ENCODE results near the gene MSL1.

MSL1 gene, protein sequence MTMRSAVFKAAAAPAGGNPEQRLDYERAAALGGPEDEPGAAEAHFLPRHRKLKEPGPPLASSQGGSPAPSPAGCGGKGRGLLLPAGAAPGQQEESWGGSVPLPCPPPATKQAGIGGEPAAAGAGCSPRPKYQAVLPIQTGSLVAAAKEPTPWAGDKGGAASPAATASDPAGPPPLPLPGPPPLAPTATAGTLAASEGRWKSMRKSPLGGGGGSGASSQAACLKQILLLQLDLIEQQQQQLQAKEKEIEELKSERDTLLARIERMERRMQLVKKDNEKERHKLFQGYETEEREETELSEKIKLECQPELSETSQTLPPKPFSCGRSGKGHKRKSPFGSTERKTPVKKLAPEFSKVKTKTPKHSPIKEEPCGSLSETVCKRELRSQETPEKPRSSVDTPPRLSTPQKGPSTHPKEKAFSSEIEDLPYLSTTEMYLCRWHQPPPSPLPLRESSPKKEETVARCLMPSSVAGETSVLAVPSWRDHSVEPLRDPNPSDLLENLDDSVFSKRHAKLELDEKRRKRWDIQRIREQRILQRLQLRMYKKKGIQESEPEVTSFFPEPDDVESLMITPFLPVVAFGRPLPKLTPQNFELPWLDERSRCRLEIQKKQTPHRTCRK

DNA sequence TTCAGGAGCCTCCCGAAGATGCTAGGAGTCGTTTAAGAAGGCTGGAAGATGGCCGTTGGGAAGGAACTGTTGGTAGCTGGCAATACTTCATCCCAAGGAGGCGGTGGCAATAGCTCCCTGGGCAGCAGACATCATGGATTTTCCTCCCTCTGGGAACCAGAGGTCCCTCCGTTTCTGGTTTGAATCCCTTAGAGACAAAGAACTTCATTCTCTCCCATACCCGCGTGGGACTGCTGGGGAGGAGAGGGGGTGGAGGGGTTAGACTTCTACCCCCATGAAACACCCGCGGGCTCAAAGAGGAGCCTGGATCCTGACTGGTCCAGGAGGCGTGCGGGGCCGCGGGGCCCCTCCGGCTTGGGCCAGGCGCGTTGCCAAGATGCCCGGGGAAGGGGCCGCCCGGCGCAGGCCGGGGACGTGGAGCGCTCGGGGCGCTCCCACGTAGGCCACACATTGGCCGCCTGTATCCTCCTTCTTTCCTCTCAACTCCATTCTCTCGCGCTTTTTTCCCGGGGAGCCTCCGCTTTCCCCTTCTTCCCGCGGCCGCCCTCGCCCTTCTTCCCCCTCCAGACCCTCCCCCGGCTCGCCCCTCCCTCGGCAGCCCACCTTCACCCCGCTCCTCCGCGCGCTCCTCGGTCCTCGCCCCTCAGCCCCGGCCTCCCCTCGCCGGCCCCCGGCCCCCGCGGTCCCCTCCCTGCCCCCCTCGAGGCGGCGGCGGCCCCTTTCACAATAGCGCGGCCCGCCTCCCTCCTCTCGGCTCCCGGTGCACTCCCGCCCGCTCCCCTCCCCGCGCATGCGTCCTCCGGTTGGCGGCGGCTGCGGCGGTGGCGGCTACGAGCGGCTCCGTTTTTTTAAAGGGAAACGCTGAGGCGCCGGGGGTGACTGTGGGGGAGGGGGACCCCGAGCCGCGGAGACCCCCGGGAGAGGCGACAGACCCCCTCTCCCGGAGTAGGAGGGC is at the start of gene MSL1:
Gene MSL1 (plus strand): TSS at position 791 of the 955 bp plus-strand sequence. CDS start 642 bp downstream, outside the sequence.
- H3K36me3 Mint-ChIP-seq = peaks cover 8% of the 10 kb centered on the region
- H3K27ac Mint-ChIP-seq = peak within 1 kb of the TSS; percentile 94
- no peaks in the 10 kb centered on the region for H3K9me3 Mint-ChIP-seq
- H3K4me3 Mint-ChIP-seq = peak within 1 kb of the TSS; percentile 83
- peaks cover 45% of the 10 kb centered on the region for H3K4me1 Mint-ChIP-seq
- no peaks in the 10 kb centered on the region for H3K27me3 Mint-ChIP-seq

DNA sequence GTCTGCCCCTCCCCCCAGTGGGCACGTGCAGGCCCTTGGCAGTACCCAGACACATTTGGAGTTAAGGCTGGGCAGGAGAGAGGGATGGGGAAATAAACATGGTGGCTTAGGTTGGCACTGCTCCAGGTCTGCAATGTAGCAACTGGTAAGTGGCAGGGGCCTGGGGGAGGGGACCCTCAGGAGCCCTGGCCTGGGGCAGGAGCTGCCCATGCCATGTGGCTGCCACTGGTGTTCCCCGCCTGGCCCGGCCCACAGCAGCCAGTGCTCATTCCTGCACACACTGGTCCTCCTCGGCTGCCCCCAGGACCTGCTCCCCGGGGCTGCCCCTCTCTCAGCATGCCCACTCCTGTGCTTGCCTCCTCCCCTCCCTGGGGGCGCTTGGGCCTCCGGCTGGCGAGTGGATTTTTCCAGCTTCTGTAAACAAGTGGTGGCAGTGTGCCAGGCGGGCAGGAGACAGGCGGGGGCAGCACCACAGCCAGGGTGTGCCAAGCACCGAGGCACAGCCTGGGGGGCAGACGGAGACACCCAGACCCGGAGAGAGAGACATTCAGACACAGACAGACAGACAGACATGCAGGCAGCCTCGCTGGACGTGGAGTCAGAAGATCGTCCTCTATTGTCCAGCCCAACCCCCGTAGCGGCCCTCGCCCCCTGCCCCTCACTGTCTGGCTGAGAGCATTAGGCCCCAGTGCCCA is 49.6 kb upstream of the MSL1 start:
- Mint-ChIP-seq H3K36me3 (peaks cover 2% of the 10 kb centered on the region), H3K27ac (peak overlapping the region; percentile 62), H3K4me1 (peaks cover 80% of the 10 kb centered on the region), H3K4me3 (no peak overlapping the region), H3K9me3 (no peaks in the 10 kb centered on the region), H3K27me3 (no peaks in the 10 kb centered on the region)

DNA sequence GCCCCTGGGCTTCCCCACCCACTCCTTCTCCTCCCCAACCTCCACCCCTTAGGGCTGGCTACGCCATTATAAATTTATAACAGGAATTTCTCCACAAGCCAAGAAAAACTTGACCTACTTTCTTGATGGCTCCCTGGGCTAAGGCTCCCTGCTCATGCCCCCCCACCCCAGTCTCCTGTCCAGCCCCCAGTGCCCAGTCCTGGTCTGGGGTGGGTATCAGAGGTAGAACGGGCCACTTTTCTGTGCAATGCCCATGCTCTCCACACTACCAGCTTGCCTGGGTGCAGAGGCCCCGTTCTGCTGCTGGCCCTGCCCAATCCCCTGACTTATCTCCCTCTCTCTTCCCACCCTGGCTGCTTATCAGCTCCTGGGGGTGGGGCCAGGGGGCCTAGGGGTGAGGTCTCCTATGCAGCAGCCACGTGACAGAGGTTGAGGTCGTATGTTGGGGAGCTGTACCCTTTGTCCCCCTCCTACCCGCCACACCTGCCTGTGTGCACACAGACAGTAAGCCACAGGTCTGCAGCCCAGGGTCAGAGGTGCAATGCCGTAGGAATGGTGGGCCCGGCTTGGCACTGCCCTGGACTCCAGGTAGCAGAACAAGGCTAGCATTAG is 48.9 kb upstream of the MSL1 start:
- Mint-ChIP-seq H3K27ac (no peak overlapping the region), H3K36me3 (peaks cover 3% of the 10 kb centered on the region), H3K4me1 (peaks cover 74% of the 10 kb centered on the region), H3K27me3 (no peaks in the 10 kb centered on the region), H3K9me3 (no peaks in the 10 kb centered on the region), H3K4me3 (no peak overlapping the region)

DNA sequence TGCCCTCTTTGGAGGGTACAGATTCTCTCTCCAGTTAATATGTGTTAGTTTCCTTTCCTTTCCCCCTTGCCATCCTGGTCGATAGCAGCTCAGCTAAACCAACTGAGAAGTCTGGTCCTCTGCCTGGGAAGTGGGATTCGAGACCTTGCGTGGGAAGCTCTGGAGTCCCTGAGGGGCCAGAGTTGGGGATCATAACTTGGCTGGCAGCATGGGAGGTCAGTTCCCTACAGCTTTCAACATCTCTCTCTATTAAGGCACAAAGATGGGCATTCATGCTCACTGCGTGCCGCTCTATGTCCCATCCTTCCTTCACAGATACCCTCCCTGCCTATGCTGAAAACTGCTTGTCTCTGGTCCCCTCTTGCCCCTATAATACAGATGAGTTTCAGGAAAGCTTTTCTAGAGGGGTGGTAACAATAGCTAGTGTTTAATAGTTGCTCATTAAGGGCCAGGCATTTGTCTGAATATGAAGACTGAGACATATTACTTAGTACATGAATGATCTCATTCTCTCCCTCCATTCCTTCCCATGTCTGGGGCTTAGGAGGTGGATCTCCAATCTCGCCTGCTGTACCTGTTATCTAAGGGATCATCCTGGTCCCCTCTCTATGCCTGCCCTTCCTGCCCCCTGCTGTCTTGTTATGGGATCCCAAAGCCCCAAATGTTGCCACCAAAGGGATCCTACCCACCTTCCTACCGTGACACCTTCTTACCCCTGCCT is 48.2 kb upstream of the MSL1 start:
- Mint-ChIP-seq H3K27ac (peak overlapping the region; percentile 25), H3K4me1 (peaks cover 66% of the 10 kb centered on the region)

DNA sequence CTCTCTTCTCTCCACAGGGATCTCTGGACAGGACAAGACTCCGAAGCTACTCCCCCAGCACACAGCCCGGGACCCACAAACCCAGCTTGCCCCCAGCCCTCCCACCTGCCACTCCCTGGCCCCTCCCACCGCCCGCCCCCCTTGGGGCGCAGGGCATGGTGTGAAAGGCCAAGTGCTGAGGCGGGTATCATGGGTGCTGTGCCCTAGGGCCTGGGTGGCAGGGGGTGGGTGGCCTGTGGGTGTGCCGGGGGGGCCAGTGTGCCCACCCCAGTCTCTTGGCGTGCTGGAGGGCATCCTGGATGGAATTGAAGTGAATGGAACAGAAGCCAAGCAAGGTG is 47.6 kb upstream of the MSL1 start:
- Mint-ChIP-seq H3K27me3 (no peaks in the 10 kb centered on the region), H3K27ac (no peak overlapping the region), H3K36me3 (peaks cover 3% of the 10 kb centered on the region), H3K9me3 (no peaks in the 10 kb centered on the region), H3K4me3 (no peak overlapping the region), H3K4me1 (peaks cover 61% of the 10 kb centered on the region)

More for the DNA sequence above, 48.2 kb upstream of the MSL1 start:
- Mint-ChIP-seq H3K9me3 (no peaks in the 10 kb centered on the region), H3K36me3 (peaks cover 3% of the 10 kb centered on the region), H3K4me3 (no peak overlapping the region), H3K27me3 (no peaks in the 10 kb centered on the region)

DNA sequence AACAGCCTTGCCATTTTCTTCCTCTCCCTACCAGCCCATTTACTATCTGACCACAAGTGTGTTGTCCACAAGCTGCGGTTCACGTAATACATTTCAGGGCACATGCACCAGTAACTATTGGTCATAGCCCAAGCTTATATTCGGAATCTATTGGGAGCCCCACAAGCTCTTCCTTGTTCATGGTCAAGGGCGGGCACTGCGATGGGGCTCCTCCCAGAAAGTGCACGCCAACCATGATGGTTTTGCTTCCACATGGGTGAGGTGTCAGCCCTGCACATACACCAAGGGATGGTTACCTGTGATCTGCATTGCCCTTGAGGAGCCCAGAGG is 46.9 kb upstream of the MSL1 start:
- Mint-ChIP-seq H3K9me3 (no peaks in the 10 kb centered on the region), H3K4me1 (peaks cover 54% of the 10 kb centered on the region), H3K36me3 (peaks cover 3% of the 10 kb centered on the region), H3K27ac (no peak overlapping the region), H3K4me3 (no peak overlapping the region), H3K27me3 (no peaks in the 10 kb centered on the region)

DNA sequence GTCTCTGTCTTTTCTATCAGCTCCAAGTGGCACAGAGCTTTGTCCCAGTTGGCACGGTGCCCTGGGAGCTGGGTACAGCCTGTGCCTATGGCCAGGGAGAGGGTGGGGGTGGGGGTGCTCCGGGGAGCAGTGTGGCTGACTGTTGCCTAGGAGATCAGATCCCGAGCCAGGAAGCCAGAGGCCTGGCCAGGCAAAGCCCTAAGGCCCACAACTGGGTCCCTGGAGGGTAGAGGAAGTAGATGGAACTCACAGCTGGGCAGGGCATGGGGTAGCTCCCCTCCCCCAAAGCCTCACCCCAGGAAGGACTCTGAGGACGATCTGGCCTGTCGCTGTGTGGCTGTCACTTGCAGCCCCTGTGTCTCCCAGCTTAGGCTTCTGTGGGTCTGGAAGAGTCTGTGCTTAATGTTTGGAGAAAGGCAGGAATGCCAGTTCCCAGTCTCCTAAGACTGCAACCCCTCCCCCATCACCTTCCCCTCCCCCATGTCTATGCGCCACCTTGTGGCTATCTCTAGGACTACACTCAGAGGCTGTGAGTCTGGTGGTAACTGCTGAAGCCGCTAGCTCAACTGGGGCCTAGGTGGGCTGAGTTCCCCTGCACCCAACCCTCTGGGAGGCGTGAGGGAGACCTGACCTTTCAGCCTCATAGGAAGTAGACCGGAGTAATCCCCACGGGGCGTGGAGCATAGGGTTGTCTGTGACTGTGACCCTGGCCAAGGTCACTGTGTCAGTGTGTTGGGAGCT is 46.4 kb upstream of the MSL1 start:
- Mint-ChIP-seq H3K27me3 (no peaks in the 10 kb centered on the region), H3K36me3 (peaks cover 3% of the 10 kb centered on the region), H3K9me3 (no peaks in the 10 kb centered on the region), H3K4me1 (peaks cover 48% of the 10 kb centered on the region), H3K4me3 (peak overlapping the region; percentile 70), H3K27ac (peak overlapping the region; percentile 76)

DNA sequence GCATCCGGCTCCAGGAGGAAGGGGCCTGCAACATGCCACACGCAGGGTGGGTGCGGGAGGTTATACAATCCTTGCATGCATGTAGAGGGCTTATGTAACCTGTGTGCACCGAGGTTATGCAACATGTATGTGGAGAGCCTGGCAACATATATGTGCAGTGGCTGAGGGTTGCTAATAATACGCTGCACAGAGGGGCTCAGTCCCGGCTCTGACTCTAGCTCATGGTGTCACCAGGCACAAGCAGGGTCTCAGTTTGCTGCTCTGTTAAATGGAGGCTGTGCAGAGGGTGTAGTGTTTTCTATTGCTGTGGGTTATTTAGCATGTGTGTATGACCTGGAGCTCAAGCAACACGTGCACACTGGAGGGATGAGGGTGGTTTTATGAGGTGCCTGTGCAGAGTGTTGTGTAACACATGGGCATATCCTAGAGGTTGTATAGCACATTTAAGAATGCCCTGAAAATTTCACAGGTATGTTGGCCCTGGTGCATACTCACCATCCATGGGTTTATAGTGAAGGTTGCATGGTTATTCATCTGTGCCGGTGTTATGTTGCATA is 45.8 kb upstream of the MSL1 start:
- Mint-ChIP-seq H3K4me3 (peak overlapping the region; percentile 70), H3K9me3 (no peaks in the 10 kb centered on the region), H3K4me1 (peaks cover 42% of the 10 kb centered on the region), H3K27me3 (no peaks in the 10 kb centered on the region), H3K36me3 (peaks cover 3% of the 10 kb centered on the region), H3K27ac (peak overlapping the region; percentile 19)

DNA sequence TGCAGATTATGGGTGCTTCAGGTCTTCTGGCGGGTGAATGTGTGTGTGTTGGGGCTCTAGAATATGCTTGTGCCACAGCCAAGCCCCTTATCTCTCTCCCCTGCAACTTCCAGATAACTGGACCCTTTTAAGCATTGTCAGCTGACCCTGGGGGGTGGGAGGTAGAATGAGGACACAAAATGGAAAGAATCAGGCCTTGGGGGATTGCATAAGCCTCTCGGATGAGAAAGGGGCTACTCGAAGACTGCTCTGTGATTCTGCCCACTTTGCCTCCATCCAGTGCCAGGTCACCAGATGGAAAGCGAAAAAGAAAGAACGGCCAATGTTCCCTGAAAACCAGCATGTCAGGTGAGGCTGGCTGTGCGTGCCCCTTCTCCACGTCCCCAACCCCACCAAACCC is 45.2 kb upstream of the MSL1 start:
- no peak overlapping the region for H3K27ac Mint-ChIP-seq
- H3K27me3 Mint-ChIP-seq = no peaks in the 10 kb centered on the region
- no peaks in the 10 kb centered on the region for H3K9me3 Mint-ChIP-seq

DNA sequence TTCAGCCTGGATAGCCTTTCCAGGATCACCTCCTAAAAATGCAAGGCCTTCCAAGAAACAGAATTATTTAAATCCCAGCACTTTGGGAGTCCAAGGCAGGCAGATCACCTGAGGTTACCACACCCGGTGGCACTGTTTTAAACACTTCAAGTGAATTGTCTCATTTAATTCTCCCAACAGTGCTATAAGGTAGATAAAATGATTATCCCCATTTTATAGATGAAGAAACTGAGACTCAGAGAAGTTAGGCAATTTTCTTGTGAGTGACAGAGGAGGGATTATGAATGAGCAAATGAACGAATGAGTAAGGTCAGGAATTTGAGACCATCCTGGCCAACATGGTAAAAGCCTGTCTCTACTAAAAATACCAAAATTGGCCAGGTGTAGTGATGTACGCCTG is 42.2 kb upstream of the MSL1 start:
- peaks cover 5% of the 10 kb centered on the region for H3K36me3 Mint-ChIP-seq
- peaks cover 23% of the 10 kb centered on the region for H3K4me1 Mint-ChIP-seq
- H3K9me3 Mint-ChIP-seq = no peaks in the 10 kb centered on the region
- no peaks in the 10 kb centered on the region for H3K27me3 Mint-ChIP-seq
- no peak overlapping the region for H3K27ac Mint-ChIP-seq
- H3K4me3 Mint-ChIP-seq = no peak overlapping the region

More for the DNA sequence above, 45.2 kb upstream of the MSL1 start:
- Mint-ChIP-seq H3K36me3 (peaks cover 3% of the 10 kb centered on the region), H3K4me1 (peaks cover 40% of the 10 kb centered on the region), H3K4me3 (no peak overlapping the region)

DNA sequence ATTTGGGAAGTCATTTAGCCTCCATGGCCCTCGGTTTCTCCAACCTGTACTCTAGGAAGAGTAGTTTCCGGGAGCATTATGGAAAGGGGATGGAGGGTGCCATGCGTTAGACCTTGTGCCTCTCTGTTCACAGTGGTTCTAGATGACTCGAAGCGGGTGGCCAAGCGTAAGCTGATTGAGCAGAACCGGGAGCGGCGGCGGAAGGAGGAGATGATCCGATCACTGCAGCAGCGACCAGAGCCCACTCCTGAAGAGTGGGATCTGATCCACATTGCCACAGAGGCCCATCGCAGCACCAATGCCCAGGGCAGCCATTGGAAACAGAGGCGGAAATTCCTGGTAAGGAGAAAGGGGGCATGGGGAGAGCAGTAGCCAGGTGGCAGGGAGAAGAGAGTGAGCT is 37.3 kb upstream of the MSL1 start:
- Mint-ChIP-seq H3K4me3 (no peak overlapping the region), H3K36me3 (peaks cover 5% of the 10 kb centered on the region), H3K27ac (no peak overlapping the region), H3K9me3 (no peaks in the 10 kb centered on the region), H3K27me3 (no peaks in the 10 kb centered on the region), H3K4me1 (peaks cover 12% of the 10 kb centered on the region)

DNA sequence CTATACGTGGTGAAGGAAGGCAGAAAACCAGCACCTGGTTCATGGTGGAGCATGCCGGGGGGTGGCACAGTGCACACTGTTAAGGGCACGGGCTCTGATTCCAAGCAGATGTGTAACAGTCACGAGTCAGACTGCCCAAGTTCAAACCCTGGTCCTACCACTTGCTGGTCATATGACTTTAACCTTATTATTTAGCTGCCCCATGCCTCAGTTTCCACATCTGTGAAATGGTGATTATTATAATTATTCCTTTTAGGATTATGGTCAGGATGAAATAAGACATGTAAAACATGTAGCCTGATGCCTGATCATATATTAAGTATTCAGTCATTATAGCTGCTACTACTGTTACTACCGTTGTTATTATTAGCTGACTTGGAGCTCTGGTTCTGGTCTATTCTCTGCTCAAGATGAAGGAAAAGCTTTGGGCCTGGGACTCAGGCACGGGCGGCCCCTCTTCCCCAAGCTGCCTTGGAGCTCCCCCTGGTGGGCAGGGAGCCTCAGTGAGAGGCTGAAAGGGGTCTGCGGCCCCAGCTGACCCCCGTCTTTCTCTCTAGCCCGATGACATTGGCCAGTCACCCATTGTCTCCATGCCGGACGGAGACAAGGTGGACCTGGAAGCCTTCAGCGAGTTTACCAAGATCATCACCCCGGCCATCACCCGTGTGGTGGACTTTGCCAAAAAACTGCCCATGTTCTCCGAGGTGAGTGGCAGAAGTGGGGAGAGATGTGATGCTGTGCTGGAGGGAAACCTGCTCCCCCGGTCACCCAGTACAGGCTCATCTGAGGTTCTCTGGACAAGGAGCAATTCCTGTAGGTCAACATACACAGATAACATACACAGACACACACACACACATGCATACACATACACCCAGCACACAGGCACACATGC is 35.4 kb upstream of the MSL1 start:
- H3K36me3 Mint-ChIP-seq = peaks cover 5% of the 10 kb centered on the region
- no peak overlapping the region for H3K27ac Mint-ChIP-seq
- H3K27me3 Mint-ChIP-seq = no peaks in the 10 kb centered on the region
- no peak overlapping the region for H3K4me3 Mint-ChIP-seq
- peaks cover 15% of the 10 kb centered on the region for H3K4me1 Mint-ChIP-seq
- no peaks in the 10 kb centered on the region for H3K9me3 Mint-ChIP-seq

Data from activated naive CD4-positive, alpha-beta T cell treated with anti-CD3 and anti-CD28 coated beads, Interleukin-2, amount 50 U/mL, for 24 hours (primary cell).